NB4 (cell line): Measurements from ENCODE around the gene SNTG2.
"Not testable (repeated sequence)": the region's sequence is repeated elsewhere in the genome, so short reads cannot be mapped to it uniquely, and the experiment has no call there.

Source experiments
- DNase-seq: peaks from one replicate; pipeline ENCODE4 v3.0.0; 2010; ENCODE audit warnings: low read depth
- H3K4me3 ChIP-seq: one replicate; pipeline ENCODE4 v1.5.1; 2011; ENCODE audit warnings: mild to moderate bottlenecking, low read depth, low read length, moderate library complexity
- MYC ChIP-seq: IDR thresholded peaks from 2 replicates; pipeline ENCODE4 v1.6.1; 2011; ENCODE audit warnings: low read depth, low read length
- POLR2A ChIP-seq: IDR thresholded peaks from 2 replicates; pipeline ENCODE4 v1.6.1; 2011; ENCODE audit warnings: mild to moderate bottlenecking; ENCODE audit not compliant: insufficient read length; ENCODE audit errors: extremely low read depth
- TF ChIP-seq, protein P1 (sequence below): IDR thresholded peaks from one replicate; pipeline ENCODE4 v1.5.1; 2012; ENCODE audit warnings: low read depth, low read length
- TF ChIP-seq, protein P2 (sequence below): IDR thresholded peaks from 2 replicates; pipeline ENCODE4 v1.6.1; 2011; ENCODE audit warnings: low read depth, low read length

Gene SNTG2

GRCh38 chr2:1224901-1225300 lies 274.3 kb downstream of the SNTG2 start:
- TF ChIP-seq POLR2A, result no peak
- TF ChIP-seq, protein P1, sequence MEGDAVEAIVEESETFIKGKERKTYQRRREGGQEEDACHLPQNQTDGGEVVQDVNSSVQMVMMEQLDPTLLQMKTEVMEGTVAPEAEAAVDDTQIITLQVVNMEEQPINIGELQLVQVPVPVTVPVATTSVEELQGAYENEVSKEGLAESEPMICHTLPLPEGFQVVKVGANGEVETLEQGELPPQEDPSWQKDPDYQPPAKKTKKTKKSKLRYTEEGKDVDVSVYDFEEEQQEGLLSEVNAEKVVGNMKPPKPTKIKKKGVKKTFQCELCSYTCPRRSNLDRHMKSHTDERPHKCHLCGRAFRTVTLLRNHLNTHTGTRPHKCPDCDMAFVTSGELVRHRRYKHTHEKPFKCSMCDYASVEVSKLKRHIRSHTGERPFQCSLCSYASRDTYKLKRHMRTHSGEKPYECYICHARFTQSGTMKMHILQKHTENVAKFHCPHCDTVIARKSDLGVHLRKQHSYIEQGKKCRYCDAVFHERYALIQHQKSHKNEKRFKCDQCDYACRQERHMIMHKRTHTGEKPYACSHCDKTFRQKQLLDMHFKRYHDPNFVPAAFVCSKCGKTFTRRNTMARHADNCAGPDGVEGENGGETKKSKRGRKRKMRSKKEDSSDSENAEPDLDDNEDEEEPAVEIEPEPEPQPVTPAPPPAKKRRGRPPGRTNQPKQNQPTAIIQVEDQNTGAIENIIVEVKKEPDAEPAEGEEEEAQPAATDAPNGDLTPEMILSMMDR, result no peak
- TF ChIP-seq, protein P2, sequence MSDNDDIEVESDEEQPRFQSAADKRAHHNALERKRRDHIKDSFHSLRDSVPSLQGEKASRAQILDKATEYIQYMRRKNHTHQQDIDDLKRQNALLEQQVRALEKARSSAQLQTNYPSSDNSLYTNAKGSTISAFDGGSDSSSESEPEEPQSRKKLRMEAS, result no peak
- no peak for TF ChIP-seq MYC
- DNase-seq, result no peak
- no peak overlapping the region for H3K4me3 ChIP-seq

- no peak for DNase-seq
- H3K4me3 ChIP-seq, result no peak overlapping the region
- no peak for TF ChIP-seq MYC
- TF ChIP-seq, protein P2, result no peak
- TF ChIP-seq POLR2A, result no peak
- TF ChIP-seq, protein P1, result no peak
These were observed 276.1 kb downstream of the SNTG2 start for GRCh38 chr2:1226766-1227165.

DNA sequence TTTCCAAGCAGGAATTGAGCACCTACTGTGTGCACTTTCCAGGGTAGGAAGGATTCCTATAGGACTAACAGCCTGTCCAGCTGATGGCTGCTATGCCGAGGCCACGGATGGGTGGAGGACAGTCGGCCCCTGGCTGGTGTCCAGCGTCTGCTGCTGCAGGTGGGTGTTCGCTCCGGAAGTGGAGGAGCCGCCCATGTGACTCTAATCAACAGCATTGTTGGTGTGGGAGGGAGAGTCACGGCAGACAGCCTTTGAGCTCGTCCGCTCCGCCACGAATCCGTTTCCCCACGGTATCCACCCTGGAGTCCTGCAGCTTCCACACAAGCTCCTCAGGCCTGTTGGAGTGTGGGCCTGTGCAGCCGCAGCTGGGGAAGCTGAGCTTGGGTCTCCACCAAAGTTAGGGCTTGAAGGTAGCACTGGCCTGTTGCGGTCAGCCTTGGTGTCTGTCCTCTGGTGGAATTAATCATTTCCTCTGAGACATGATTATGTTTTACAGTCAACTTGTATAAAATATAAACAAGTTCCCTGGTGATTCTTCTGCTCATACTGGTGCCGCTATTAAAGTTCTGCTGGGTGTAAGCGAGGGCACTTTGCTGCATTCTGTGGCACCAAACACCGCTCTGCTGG lies 276.7 kb downstream of the SNTG2 start:
- H3K4me3 ChIP-seq, result no peak overlapping the region
- TF ChIP-seq, protein P2, result no peak
- TF ChIP-seq, protein P1, result no peak
- no peak for DNase-seq

- H3K4me3 ChIP-seq, DNase-seq: not testable (repeated sequence)
These were observed 278.9 kb downstream of the SNTG2 start for GRCh38 chr2:1229596-1229995.

DNA sequence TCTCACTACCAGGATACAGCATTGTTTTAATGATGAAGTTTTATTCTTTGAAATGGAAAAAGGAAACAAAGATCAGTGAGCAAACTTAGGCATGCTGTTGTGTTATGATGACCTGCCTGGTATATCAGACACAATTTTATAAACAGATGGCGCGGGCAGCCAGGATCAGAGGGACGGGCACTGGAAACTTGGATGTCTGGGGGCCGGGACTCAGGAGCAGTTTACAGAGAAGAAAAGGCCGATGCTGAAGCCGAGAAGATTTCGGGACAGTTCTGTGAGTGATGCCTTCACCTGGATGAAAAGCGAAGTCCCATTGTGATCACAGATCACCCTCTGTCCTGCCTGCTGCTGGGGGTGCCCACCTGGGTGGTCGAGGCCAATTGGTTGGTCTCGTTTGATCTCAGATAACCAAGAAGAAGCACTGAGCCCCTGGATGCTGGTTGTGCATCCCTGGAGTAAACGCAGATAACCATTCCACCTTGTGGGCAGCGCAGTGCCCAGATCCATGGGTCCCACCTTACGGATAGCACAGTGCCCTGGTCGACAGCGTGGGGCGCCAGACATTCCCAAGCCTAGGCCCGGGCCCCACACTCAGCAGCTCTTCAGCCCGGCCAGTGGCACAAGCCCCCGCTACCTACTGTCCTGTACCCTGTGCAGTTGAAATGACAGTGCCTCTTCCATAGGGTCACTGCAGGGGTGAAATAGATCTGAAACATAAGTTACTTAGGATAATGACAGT lies 279.7 kb downstream of the SNTG2 start:
- TF ChIP-seq POLR2A (no peak), MYC (no peak)
- TF ChIP-seq, protein P1, result no peak
- TF ChIP-seq, protein P2, result no peak
- DNase-seq, result no peak

DNA sequence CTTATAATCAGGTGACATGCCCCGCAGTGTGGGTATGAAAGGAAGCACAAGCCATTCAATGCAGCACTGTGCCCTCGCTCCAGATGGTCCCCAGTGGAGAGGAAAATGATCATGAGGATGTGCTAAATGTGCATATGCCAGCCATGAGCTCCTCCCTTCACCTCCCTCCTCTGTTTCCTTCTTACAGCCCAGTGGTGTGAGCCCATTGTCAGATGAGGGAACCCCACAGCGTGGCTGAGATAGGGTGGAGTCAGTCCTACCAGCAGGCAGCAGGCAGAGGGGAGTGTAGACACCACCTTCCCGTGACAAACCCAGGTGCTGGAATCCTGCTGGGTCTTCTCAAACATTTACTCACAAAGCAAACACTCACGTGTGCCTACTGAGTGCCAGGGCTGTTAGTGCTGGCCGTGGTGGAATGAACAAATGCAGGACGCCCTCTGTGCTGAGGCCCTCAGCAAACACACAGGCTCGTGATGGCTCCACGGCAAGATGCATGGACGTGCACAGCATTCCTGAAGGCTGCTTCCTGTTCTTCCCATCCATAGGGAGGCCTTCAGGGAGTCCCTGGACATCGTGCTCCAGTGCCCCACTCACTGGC lies 280.9 kb downstream of the SNTG2 start:
- DNase-seq, result no peak
- H3K4me3 ChIP-seq, result no peak overlapping the region
- TF ChIP-seq, protein P1, result no peak
- TF ChIP-seq POLR2A (no peak), MYC (no peak)
- TF ChIP-seq, protein P2, result no peak

More for the DNA sequence above, 279.7 kb downstream of the SNTG2 start:
- H3K4me3 ChIP-seq, result no peak overlapping the region
